Fibroblast of pulmonary artery (primary cell): ENCODE results near the gene INTS3.

Experiments
- DNase-seq: peaks from one replicate; pipeline ENCODE4 v3.0.0-alpha.2; 2010; ENCODE audit warnings: low read depth
- H3K4me3 ChIP-seq: replicated peaks from 2 replicates; pipeline ENCODE4 v1.5.1; 2011; ENCODE audit warnings: low read depth, mild to moderate bottlenecking, control low read depth, low read length, moderate library complexity
- TF ChIP-seq, protein P1 (sequence below): IDR thresholded peaks from 2 replicates; pipeline ENCODE4 v1.5.1; 2011; ENCODE audit warnings: mild to moderate bottlenecking, control low read depth, low read length, inconsistent platforms; ENCODE audit errors: missing control alignments

INTS3 gene

DNA sequence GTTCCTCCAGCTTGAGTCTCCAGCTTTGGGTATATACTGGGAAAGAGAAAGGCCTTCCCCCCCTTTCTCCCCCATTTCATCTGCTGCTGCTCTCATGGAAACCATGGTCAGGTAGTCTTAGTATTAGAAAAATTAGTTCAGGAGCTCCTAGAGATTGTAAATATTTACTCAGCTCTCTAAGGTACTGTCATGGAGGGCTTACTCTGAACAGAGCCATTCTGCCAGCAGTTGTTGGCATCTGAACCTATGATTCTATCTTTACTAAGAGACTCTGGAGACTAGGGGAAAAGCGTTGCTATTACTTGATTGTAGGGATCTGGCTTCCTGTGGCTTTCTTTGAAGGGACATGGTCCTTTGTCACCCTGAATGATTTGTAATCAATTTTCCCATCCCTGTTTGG lies 6.1 kb downstream of the INTS3 start:
- TF ChIP-seq, protein P1, sequence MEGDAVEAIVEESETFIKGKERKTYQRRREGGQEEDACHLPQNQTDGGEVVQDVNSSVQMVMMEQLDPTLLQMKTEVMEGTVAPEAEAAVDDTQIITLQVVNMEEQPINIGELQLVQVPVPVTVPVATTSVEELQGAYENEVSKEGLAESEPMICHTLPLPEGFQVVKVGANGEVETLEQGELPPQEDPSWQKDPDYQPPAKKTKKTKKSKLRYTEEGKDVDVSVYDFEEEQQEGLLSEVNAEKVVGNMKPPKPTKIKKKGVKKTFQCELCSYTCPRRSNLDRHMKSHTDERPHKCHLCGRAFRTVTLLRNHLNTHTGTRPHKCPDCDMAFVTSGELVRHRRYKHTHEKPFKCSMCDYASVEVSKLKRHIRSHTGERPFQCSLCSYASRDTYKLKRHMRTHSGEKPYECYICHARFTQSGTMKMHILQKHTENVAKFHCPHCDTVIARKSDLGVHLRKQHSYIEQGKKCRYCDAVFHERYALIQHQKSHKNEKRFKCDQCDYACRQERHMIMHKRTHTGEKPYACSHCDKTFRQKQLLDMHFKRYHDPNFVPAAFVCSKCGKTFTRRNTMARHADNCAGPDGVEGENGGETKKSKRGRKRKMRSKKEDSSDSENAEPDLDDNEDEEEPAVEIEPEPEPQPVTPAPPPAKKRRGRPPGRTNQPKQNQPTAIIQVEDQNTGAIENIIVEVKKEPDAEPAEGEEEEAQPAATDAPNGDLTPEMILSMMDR, result no peak
- no peak for DNase-seq
- H3K4me3 ChIP-seq, result no peak overlapping the region

DNA sequence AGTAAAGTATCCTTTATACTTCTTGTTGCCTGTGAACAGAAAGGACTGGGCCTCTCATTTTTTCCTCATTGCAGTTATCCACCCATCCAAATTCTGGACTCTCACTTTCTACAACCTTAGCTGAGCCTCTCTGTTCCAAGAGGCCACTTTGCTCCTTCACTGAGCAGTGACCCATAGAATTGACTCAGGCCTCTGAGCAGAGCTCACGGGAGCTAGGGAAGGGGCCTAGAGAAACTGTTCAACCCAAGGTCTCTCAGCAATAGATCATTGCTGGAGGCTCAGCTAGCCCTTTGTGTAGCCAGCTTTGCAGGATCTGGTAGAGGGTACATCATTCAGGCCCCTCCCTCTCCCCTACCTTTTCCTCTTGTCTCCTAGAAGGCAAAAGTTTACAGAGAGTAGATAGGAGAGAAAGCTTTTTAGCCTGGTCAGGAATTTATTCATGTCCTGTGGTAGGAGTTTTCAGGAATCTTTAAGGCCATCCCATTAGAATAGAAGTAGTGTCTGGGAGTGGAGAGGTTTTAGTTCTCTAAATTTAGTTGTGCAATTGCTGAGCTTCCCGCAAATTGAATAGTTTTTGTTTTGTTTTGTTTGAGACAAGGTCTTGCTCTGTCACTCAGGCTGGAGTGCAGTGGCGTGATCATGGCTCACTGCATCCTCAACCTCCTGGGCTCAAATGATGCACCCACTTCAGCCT lies 6.7 kb downstream of the INTS3 start:
- TF ChIP-seq, protein P1, result no peak
- H3K4me3 ChIP-seq, result no peak overlapping the region
- no peak for DNase-seq

DNA sequence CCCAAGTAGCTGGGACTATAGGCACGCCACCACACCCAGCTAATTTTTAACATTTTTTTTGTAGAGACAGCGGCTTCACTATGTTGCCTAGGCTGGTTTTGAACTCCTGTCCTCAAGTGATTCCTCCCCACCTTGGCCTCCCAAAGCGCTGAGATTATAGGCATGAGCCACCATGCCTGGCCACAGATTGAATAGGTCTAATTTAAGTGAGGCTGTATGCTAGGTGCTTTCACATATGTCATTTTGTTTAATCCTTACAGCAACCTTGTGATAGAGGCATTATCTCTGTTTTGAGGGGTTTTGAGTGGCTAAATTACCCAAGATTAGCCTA lies 7.2 kb downstream of the INTS3 start:
- TF ChIP-seq, protein P1, result no peak
- no peak overlapping the region for H3K4me3 ChIP-seq
- no peak for DNase-seq

DNA sequence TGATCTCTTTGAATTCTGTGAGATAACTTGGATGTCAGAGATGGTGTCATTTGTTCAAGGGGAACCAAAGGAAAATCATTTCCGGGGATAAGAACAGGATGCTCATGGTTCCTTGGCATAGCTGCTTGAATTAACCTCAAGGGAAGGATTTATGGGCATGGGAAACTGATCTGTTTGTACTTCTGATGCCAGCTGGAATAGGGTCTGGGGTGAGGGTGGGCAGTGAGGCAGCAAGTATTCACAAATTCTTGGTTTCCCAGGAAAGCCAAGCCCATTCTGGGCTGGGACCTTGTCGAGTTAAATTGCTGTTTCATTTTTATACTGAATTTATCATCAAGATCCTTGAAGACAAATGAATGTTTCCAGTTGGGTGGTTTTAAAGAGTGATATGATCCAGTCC lies 14.1 kb downstream of the INTS3 start:
- no peak for DNase-seq
- no peak overlapping the region for H3K4me3 ChIP-seq
- TF ChIP-seq, protein P1, result no peak

DNA sequence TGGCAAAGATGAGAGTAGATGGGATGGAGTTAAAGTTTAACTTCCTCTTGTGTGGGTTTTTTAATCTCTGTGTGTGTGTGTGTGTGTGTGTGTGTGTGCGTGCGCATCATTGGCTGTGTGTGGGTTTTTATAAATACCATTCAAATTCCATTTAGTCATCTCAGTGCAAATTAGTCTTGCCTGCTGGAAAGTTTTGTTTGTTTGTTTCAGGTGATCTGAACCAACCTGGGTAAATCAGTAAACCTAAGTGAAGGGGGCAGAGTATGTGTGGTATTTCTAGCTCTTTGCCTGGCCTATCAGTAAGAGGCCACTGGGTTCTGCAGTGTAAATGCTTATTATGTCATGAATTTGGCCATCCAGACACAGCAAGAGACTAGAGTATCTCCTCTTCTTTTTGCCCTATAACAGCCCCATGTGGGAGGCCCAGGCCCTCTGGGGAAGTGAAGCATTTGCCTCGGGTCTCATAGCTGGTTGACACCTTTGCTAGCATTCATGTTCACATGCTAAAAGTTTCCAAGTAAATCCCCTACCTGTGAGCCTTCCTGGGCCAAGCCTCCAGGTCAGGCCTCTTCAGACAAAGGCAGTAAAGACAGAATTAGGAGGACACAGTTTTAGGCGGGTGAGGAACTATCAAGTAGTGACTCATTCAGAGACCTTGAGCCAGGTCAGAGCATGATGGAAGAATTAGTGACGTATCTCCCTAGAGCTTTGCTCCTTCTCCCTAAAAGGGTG lies 14.7 kb downstream of the INTS3 start:
- TF ChIP-seq, protein P1, result no peak
- H3K4me3 ChIP-seq, result no peak overlapping the region
- DNase-seq, result peak; percentile 47

DNA sequence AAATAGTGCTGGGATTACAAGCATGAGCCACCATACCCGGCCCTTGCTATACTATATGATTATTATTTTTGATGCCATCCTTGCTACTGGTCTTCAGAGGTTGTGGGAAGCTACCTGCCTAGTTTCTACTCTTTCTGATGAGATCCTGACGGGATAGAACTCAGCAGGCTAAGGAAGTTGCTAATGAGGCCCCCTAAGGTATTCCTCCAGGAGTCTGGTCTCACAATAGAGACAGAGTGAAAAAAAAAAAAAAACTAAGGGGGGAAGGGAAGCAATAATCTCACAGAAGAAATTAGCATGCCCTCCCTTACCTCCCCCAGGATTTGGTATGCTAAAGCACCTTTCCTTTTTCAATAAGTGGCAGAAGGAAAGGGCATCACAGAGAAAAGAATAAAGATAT lies 17.6 kb downstream of the INTS3 start:
- DNase-seq, result no peak
- no peak overlapping the region for H3K4me3 ChIP-seq
- TF ChIP-seq, protein P1, result no peak

DNA sequence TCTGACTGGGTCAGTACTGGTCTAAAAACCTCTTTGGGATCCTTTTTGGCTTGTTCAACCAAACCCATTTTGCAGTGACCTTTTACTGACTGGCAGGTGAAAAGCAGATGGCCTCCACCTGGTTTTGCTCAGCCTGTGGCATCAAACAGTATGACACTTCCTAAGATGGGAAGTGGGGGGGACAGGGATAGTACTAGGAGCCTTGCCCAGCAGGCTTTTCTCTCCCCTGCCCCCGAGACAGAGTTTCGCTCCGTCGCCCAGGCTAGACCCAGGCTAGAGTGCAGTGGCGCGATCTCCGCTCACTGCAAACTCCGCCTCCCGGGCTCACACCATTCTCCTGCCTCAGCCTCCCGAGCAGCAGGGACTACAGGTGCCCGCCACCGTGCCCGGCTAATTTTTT lies 18.3 kb downstream of the INTS3 start:
- TF ChIP-seq, protein P1, result no peak
- no peak overlapping the region for H3K4me3 ChIP-seq
- no peak for DNase-seq
